ENCODE results near the gene ZBTB20.

The ZBTB20 gene

GRCh38 chr3:115164374-115165221 lies 17.5 kb upstream of the ZBTB20 start:
- H4K5ac ChIP-seq (ENCODE audit: low read length): no peak overlapping the region
- no peak overlapping the region for H3K27ac ChIP-seq (ENCODE audit: low read depth, low read length)
- H3K9ac ChIP-seq (ENCODE audit: low read length): no peak overlapping the region
- no peaks in the 10 kb centered on the region for H3K36me3 ChIP-seq (ENCODE audit: control insufficient read depth, insufficient read depth, low read length)
- no peak overlapping the region for H2BK15ac ChIP-seq (replicated peaks; ENCODE audit: low read depth)
- DNase-seq: no peak
- H3K4me2 ChIP-seq (ENCODE audit: low read length): no peak overlapping the region
- no peaks in the 10 kb centered on the region for H3K4me1 ChIP-seq (ENCODE audit: control insufficient read depth, low read depth, low read length)
- H2BK5ac ChIP-seq (ENCODE audit: low read length): no peak overlapping the region
- no peak overlapping the region for H2BK120ac ChIP-seq (ENCODE audit: low read depth, low read length)
- no peak overlapping the region for H3K4me3 ChIP-seq (ENCODE audit: low read length)
- H3K23ac ChIP-seq (ENCODE audit: low read length): no peak overlapping the region
- no peak overlapping the region for H4K8ac ChIP-seq (ENCODE audit: low read depth, low read length)
- H3K79me1 ChIP-seq (ENCODE audit: low read length): no peaks in the 10 kb centered on the region
- H3K4ac ChIP-seq (ENCODE audit: low read depth, low read length): no peak overlapping the region
- no CpG with 5 or more reads among the region's 3 CpGs for WGBS (ENCODE audit: extremely low coverage, insufficient coverage, low lambda C conversion rate)
- H2AK5ac ChIP-seq (ENCODE audit: low read length): no peak overlapping the region
- no peak overlapping the region for H3K18ac ChIP-seq (ENCODE audit: low read length)
- H3K79me2 ChIP-seq (ENCODE audit: control insufficient read depth, insufficient read depth, low read length): no peaks in the 10 kb centered on the region
- no peaks in the 10 kb centered on the region for H3K27me3 ChIP-seq (ENCODE audit: insufficient read depth, low read length, poor library complexity)
- no peak overlapping the region for H3K56ac ChIP-seq (ENCODE audit: low read length)

GRCh38 chr3:115162759-115163158 lies 15.7 kb upstream of the ZBTB20 start:
- H3K9ac ChIP-seq (ENCODE audit: low read length): no peak overlapping the region
- H3K79me2 ChIP-seq (ENCODE audit: control insufficient read depth, insufficient read depth, low read length): no peaks in the 10 kb centered on the region
- no peak overlapping the region for H2AK5ac ChIP-seq (ENCODE audit: low read length)
- H3K27me3 ChIP-seq (ENCODE audit: insufficient read depth, low read length, poor library complexity): no peaks in the 10 kb centered on the region
- no peak overlapping the region for H2BK15ac ChIP-seq (replicated peaks; ENCODE audit: low read depth)
- no peak overlapping the region for H3K4me3 ChIP-seq (ENCODE audit: low read length)
- H2BK120ac ChIP-seq (ENCODE audit: low read depth, low read length): no peak overlapping the region
- no peak overlapping the region for H3K27ac ChIP-seq (ENCODE audit: low read depth, low read length)
- WGBS (ENCODE audit: extremely low coverage, insufficient coverage, low lambda C conversion rate): no CpG with 5 or more reads among the region's 1 CpG
- no peak overlapping the region for H4K5ac ChIP-seq (ENCODE audit: low read length)
- no peak overlapping the region for H3K18ac ChIP-seq (ENCODE audit: low read length)
- no peak overlapping the region for H3K4ac ChIP-seq (ENCODE audit: low read depth, low read length)
- H3K23ac ChIP-seq (ENCODE audit: low read length): no peak overlapping the region
- H3K56ac ChIP-seq (ENCODE audit: low read length): no peak overlapping the region
- H3K36me3 ChIP-seq (ENCODE audit: control insufficient read depth, insufficient read depth, low read length): no peaks in the 10 kb centered on the region
- H3K4me2 ChIP-seq (ENCODE audit: low read length): no peak overlapping the region
- H3K4me1 ChIP-seq (ENCODE audit: control insufficient read depth, low read depth, low read length): no peaks in the 10 kb centered on the region
- no peak overlapping the region for H2BK5ac ChIP-seq (ENCODE audit: low read length)
- H3K79me1 ChIP-seq (ENCODE audit: low read length): no peaks in the 10 kb centered on the region
- H4K8ac ChIP-seq (ENCODE audit: low read depth, low read length): no peak overlapping the region
- DNase-seq: no peak

GRCh38 chr3:115161866-115162265 lies 14.8 kb upstream of the ZBTB20 start:
- no peaks in the 10 kb centered on the region for H3K4me1 ChIP-seq (ENCODE audit: control insufficient read depth, low read depth, low read length)
- H3K4me2 ChIP-seq (ENCODE audit: low read length): no peak overlapping the region
- H4K5ac ChIP-seq (ENCODE audit: low read length): no peak overlapping the region
- H4K8ac ChIP-seq (ENCODE audit: low read depth, low read length): no peak overlapping the region
- no peak overlapping the region for H3K56ac ChIP-seq (ENCODE audit: low read length)
- H3K27me3 ChIP-seq (ENCODE audit: insufficient read depth, low read length, poor library complexity): no peaks in the 10 kb centered on the region
- H3K79me2 ChIP-seq (ENCODE audit: control insufficient read depth, insufficient read depth, low read length): no peaks in the 10 kb centered on the region
- H3K36me3 ChIP-seq (ENCODE audit: control insufficient read depth, insufficient read depth, low read length): no peaks in the 10 kb centered on the region
- no CpG with 5 or more reads among the region's 1 CpG for WGBS (ENCODE audit: extremely low coverage, insufficient coverage, low lambda C conversion rate)
- H3K4me3 ChIP-seq (ENCODE audit: low read length): no peak overlapping the region
- no peaks in the 10 kb centered on the region for H3K79me1 ChIP-seq (ENCODE audit: low read length)
- no peak overlapping the region for H3K23ac ChIP-seq (ENCODE audit: low read length)
- no peak overlapping the region for H3K18ac ChIP-seq (ENCODE audit: low read length)
- H2AK5ac ChIP-seq (ENCODE audit: low read length): no peak overlapping the region
- DNase-seq: no peak
- no peak overlapping the region for H2BK5ac ChIP-seq (ENCODE audit: low read length)
- H3K9ac ChIP-seq (ENCODE audit: low read length): no peak overlapping the region
- H3K27ac ChIP-seq (ENCODE audit: low read depth, low read length): no peak overlapping the region
- H3K4ac ChIP-seq (ENCODE audit: low read depth, low read length): no peak overlapping the region
- H2BK15ac ChIP-seq (replicated peaks; ENCODE audit: low read depth): no peak overlapping the region
- H2BK120ac ChIP-seq (ENCODE audit: low read depth, low read length): no peak overlapping the region

DNA sequence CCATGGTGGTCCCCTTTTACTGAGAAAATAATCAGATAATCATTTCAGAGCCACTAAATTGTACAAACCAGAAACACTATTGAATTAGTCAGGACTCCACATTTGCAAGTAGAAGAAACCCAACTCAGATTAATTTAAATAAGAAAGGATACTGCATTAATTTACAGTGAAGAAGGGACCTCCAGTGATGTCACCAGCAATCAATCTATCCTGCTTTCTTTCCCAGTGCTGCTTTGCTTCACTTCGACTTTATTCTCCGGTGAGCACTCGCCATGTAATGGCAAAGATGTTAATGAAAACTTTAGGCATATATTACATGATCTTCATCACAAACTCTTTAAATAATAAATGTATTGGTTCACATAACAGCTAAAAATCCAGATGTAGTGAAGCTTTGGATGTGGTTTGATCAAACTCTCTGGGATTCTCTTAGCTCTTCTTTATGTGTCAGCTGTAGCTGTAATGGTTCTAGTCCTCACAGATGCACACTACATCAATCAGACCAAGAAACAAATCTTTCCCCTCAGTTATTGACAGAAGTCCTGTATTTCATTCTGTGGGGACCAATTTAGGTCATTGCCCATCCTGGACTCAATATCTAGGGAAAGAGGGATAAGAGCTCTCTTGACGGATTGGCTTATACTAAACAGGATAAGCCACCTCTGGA lies 14.2 kb upstream of the ZBTB20 start:
- H3K79me2 ChIP-seq (ENCODE audit: control insufficient read depth, insufficient read depth, low read length): no peaks in the 10 kb centered on the region
- no peak overlapping the region for H3K27ac ChIP-seq (ENCODE audit: low read depth, low read length)
- H3K9ac ChIP-seq (ENCODE audit: low read length): no peak overlapping the region
- no peak overlapping the region for H3K23ac ChIP-seq (ENCODE audit: low read length)
- no peak for DNase-seq
- H3K4me3 ChIP-seq (ENCODE audit: low read length): no peak overlapping the region
- H2BK5ac ChIP-seq (ENCODE audit: low read length): no peak overlapping the region
- H3K79me1 ChIP-seq (ENCODE audit: low read length): no peaks in the 10 kb centered on the region
- H4K8ac ChIP-seq (ENCODE audit: low read depth, low read length): no peak overlapping the region
- H3K18ac ChIP-seq (ENCODE audit: low read length): no peak overlapping the region
- no peaks in the 10 kb centered on the region for H3K27me3 ChIP-seq (ENCODE audit: insufficient read depth, low read length, poor library complexity)
- no peak overlapping the region for H3K4me2 ChIP-seq (ENCODE audit: low read length)
- no peak overlapping the region for H2AK5ac ChIP-seq (ENCODE audit: low read length)
- H2BK15ac ChIP-seq (replicated peaks; ENCODE audit: low read depth): no peak overlapping the region
- no peaks in the 10 kb centered on the region for H3K36me3 ChIP-seq (ENCODE audit: control insufficient read depth, insufficient read depth, low read length)
- WGBS (ENCODE audit: extremely low coverage, insufficient coverage, low lambda C conversion rate): no CpG with 5 or more reads among the region's 4 CpGs
- H3K4me1 ChIP-seq (ENCODE audit: control insufficient read depth, low read depth, low read length): no peaks in the 10 kb centered on the region
- H3K4ac ChIP-seq (ENCODE audit: low read depth, low read length): no peak overlapping the region
- H3K56ac ChIP-seq (ENCODE audit: low read length): no peak overlapping the region
- H2BK120ac ChIP-seq (ENCODE audit: low read depth, low read length): no peak overlapping the region
- no peak overlapping the region for H4K5ac ChIP-seq (ENCODE audit: low read length)

DNA sequence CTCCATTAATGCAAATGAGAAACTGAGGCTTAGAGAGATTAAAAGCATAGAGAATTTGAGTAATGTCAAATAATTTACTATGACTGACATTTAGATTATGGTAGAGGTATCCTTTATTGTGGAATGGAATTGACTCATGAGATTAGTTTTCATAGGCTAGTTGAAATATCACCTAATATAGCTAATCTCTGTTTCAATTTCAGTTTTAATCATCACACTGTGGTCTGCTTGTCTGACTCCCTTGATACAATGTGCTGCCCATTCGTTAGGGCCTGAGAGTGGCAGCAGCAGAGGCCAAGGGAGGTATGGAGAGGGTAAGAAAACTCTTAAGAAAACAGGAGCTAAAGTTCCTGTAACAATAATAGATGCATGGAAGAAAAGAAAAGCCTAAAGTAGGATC lies 13.2 kb upstream of the ZBTB20 start:
- H2BK5ac ChIP-seq (ENCODE audit: low read length): no peak overlapping the region
- H3K79me1 ChIP-seq (ENCODE audit: low read length): no peaks in the 10 kb centered on the region
- no peak overlapping the region for H2AK5ac ChIP-seq (ENCODE audit: low read length)
- no peak overlapping the region for H4K5ac ChIP-seq (ENCODE audit: low read length)
- no peaks in the 10 kb centered on the region for H3K36me3 ChIP-seq (ENCODE audit: control insufficient read depth, insufficient read depth, low read length)
- H3K27ac ChIP-seq (ENCODE audit: low read depth, low read length): no peak overlapping the region
- no peak overlapping the region for H3K4ac ChIP-seq (ENCODE audit: low read depth, low read length)
- H3K18ac ChIP-seq (ENCODE audit: low read length): no peak overlapping the region
- H3K79me2 ChIP-seq (ENCODE audit: control insufficient read depth, insufficient read depth, low read length): no peaks in the 10 kb centered on the region
- H3K27me3 ChIP-seq (ENCODE audit: insufficient read depth, low read length, poor library complexity): no peaks in the 10 kb centered on the region
- H2BK120ac ChIP-seq (ENCODE audit: low read depth, low read length): no peak overlapping the region
- H3K23ac ChIP-seq (ENCODE audit: low read length): no peak overlapping the region
- no peak overlapping the region for H3K56ac ChIP-seq (ENCODE audit: low read length)
- H3K4me2 ChIP-seq (ENCODE audit: low read length): no peak overlapping the region
- H3K4me3 ChIP-seq (ENCODE audit: low read length): no peak overlapping the region
- H3K9ac ChIP-seq (ENCODE audit: low read length): no peak overlapping the region
- no CpG with 5 or more reads among the region's 1 CpG for WGBS (ENCODE audit: extremely low coverage, insufficient coverage, low lambda C conversion rate)
- H3K4me1 ChIP-seq (ENCODE audit: control insufficient read depth, low read depth, low read length): no peaks in the 10 kb centered on the region
- no peak overlapping the region for H2BK15ac ChIP-seq (replicated peaks; ENCODE audit: low read depth)
- no peak overlapping the region for H4K8ac ChIP-seq (ENCODE audit: low read depth, low read length)
- no peak for DNase-seq
